ENCODE measurements around the gene PLB1.

GRCh38 chr2:28475088-28475595, 20.7 kb upstream of the PLB1 start:
- TF ChIP-seq SP1 (CRISPR knock-in tag; conservative IDR thresholded peaks at IDR 0.05) = no peak
- no peak for TF ChIP-seq PRRX2 (CRISPR knock-in tag; IDR thresholded peaks at IDR 0.05)
- TF ChIP-seq CTCF (IDR thresholded peaks at IDR 0.05) = no peak
- TF ChIP-seq SOX15 (CRISPR knock-in tag; IDR thresholded peaks at IDR 0.05) = no peak
